NCI-H2081 (cell line): ENCODE results near the gene RTF1.

ENCODE experiments used
- DNase-seq, 2 experiments: peaks; one replicate each; lab custom pipeline; 2025; lab: John Stamatoyannopoulos, UW

RTF1 gene

DNA sequence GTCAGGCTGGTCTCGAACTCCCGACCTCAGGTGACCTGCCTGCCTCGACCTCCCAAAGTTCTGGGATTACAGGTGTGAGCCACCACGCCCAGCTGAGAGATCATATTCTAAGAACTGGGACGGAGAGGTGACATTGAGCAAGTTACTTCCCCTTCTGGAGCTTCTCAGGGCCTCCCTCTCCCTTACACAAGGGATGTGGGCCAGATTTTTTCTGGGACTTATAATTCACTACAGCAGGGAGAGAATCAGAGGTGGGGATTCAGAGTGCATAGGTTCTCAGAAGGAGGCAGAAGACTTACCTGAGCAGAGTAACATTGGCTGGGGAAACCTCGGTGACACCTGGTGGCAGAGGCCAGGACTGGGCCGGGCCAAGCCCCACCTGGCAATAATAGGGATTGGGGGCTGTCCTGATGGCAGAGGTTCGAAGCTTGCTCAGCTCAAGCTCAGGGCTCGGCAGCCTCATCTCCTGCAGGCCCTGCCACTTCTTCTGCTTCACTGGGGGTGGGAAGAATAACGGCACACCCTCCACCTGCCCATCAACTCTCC lies 90.0 kb downstream of the RTF1 start:
- DNase-seq, result no peak

- DNase-seq, result peak in 1 of 2 experiments; percentile 17
These were observed 91.0 kb downstream of the RTF1 start for GRCh38 chr15:41507820-41508290.

DNA sequence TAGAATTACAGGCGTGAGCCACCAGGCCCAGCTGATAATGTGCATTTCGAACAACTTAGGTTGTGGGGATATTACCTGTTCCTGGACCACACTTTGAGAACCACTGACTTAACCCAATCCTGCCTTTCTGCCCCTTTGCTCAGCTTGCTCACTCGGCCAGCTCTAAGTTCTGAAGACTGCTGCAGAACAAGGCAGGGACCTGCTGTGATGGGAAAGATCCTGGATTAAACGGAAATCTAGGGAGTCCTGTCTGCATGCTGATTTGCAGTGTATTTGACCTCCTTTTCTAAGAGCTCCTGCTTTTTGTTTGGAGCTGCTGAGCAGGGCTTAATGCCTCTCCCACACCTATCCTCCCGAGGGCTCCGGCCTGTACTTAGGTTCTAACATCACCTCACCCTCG lies 93.8 kb downstream of the RTF1 start:
- DNase-seq, result no peak

- DNase-seq, result no peak
These were observed 94.5 kb downstream of the RTF1 start for GRCh38 chr15:41511331-41511898.

DNA sequence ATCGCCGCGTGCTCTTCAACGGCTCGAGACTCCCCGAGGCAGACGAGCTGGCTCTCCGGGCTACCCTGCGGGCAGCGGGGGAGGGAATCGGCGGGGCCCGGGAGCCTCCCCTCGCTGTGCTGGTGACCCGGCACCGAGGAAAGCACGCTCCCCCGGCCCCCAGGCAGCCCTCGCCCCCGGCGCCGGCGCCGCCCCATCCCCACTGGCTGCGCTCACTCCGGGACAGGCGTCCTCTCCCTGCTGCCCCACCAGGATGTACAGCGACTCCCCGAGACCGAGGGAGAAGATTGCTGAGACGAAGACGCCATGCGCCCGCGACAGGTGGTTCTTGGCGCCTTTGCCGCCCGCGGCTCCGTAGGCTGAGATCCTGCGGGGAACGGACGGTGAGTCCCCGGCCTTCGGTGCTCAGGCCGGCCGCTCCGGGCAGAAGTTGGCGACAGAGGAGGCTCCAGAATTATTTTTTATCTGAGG lies 95.0 kb downstream of the RTF1 start:
- DNase-seq, result no peak

- DNase-seq, result no peak
These were observed 95.6 kb downstream of the RTF1 start for GRCh38 chr15:41512512-41512939.

GRCh38 chr15:41512940-41513505 lies 96.1 kb downstream of the RTF1 start:
- DNase-seq, result no peak

DNA sequence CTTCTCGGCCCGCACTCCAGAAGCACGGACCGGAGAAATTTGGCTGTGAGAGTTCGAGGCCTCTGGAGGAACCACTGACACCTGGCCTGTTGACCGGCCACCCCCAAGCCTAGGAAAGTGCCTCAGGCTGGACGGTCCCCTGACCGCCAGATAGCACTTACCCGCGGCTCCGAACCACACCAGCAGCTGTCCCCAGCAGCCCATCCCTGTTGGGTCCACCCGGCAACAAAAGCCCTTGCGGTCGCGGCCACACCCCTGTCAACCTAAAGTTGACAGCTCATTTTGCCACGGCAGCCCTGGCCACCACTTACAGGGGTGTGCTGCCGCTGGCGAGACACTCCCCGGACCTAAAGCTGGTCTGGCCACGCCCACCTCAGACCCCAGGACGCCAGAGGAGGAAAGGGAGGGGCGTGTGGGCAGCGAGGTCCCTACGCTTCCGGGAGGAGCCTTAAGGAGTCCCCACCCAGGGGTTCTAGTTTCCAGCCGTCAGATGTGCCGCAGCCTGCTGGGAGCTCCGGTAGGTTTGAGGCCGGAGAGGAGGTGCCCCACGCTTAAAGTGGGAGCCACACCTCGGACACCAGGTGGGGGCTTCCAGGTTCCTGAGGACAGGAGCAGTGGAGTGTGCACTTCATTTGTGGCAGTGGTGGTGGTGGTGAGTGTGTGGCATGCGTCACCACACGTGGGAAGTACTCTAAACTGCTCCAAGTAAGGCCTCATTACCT lies 96.8 kb downstream of the RTF1 start, which contains the start of gene LTK:
Gene LTK (minus strand): TSS at position 322 of the 722 bp plus-strand sequence. CDS start 118 bp downstream, at position 204.
- no peak for DNase-seq

DNA sequence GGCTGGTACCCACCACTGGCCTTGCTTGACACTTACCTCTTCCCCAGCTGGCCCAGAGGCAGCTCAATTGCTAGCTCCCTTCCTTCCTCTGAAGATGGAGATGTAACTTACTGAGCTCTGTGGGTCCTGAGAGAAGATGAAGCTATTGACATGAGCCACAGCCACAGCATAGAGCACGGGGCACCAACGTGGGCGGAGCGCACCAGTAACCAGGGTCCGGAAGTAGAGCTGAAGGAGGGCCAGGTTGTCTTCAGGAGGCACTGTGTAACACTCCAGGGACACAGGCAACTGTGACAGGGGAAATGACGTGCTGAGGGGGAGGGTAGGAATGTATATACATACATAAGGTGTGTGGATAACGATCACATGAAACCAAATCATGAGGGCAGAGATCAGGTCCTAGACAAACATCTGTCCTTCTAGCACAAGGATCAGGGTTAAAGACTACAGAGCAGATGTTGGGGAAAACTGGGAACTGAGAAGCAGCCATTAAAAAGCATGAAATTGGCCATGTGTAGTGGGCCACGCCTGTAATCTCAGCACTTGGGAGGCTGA lies 101.1 kb downstream of the RTF1 start:
- no peak for DNase-seq

DNA sequence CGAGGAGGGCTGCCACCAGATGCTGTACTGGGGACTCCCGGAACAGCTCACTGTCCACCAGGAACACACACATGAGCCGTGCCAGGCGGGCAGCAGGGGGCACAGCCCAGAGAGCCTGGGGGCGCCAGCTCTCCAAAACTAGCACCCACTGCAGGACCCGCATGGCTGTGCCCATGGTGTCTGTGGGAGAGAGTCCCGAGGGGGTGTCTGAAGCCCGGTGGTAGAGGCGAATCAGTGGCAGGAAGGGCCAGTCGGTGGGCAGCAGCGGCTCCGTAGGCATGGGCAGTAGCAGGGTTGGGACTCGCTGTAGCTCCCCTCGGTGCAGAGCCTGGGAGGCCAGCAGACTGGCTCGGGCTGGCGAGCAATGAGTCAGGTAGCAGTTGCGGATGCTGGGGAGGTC lies 103.7 kb downstream of the RTF1 start:
- no peak for DNase-seq

- no peak for DNase-seq
These were observed 104.7 kb downstream of the RTF1 start for GRCh38 chr15:41521614-41522013.

DNA sequence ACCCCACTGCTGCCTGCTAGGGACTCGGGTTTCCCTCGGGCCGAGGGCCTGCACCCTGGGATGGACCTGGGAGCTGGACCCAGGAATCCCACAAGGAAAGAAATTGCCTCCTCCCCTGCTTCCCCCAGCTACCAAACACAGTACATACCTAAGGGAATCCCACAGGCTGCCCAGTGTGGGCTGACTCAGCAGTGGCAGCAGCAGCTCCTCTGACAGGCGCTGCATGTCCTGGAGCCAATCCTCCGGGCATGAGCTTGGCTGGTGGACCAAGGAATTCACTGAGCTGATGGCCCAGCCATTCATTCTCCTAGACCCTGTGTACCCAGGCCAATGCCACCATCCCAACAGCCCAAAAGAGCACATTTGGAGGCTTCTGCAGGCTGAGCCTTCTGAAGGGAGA lies 106.2 kb downstream of the RTF1 start:
- no peak for DNase-seq

DNA sequence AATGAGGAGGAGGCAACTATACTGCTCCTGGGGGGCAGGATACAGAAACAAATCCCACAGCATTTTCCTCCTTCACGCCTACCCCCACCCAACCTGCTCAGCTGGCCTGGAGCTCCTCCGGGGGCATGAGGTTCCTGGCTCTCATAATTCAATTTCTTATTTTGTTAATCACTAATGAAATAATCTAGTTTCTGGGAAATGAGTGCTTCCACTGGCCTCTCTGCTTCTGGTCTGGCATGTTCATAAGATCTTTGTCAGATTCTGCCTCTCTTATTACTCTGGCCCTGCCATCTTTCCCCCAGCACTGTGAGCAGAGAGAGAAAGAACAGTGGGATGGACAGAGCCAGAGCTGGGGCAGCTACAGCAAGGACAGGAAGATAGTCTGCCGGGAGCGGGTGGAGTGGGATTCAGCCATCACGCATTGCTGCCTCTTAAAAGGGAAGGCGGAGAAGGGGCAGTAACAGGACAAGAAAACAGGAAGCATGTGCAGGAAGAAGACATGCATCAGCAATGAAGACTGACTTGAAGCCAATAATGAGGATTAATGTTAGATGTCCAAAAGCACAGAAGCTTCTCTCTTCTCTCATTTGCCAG lies 113.6 kb downstream of the RTF1 start:
- DNase-seq, result no peak
